GM18502 (cell line): ENCODE results near the gene LRRC8D.

ENCODE experiments used
- ATAC-seq: cut with Tn5 transposase; IDR thresholded peaks from one replicate; pipeline ENCODE4 v1.9.1; 2021; ENCODE audit warnings: mild to moderate bottlenecking; ENCODE audit not compliant: unreplicated experiment, poor library complexity

The LRRC8D gene

DNA sequence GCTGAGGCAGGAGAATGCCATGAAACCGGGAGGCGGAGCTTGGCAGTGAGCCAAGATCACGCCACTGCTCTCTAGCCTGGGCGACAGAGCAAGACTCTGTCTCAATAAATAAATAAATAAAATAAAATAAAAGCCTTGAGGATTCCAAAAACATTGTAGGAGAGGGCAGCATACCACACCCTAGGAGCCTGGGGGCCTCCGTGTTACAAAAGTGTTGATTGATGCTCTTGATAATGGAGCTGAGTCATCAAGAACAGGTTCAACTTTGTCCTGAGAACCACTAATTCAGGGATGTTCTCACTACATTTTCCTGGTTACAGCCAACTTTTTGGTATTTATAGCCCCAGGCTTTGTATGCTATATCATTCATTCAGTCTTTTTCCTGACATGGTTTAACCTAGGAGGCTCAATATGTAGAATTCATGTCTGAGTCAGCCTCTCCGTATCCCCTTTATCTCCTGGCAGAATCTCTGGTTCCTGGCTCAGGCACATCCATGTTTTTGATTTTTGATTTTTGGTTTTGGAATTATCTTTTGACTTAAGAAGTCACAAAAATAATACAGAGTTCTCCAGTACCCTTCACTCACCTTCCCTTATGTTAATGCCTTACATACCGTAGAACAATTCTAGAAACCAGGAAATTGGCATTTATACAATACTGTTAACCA lies 69.4 kb downstream of the LRRC8D start:
- no peak for ATAC-seq

DNA sequence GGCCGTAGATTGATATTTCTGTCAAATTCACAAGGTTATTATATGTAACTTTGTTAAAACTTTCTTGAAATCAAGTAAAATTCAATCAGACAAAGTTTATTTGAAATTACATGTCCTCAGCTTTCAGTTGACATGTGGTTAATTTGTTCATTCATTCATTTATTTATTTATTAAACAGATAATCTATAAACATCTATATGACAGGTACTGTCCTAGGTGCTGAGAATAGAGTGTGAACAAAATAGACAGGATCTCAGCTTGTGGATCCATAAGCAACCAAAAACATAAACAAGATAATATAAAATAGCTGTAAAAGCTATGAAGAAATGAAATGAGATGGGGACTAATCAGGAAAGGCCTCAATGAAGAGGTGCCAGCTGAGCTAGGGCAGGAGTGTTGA lies 72.0 kb downstream of the LRRC8D start:
- ATAC-seq = no peak

DNA sequence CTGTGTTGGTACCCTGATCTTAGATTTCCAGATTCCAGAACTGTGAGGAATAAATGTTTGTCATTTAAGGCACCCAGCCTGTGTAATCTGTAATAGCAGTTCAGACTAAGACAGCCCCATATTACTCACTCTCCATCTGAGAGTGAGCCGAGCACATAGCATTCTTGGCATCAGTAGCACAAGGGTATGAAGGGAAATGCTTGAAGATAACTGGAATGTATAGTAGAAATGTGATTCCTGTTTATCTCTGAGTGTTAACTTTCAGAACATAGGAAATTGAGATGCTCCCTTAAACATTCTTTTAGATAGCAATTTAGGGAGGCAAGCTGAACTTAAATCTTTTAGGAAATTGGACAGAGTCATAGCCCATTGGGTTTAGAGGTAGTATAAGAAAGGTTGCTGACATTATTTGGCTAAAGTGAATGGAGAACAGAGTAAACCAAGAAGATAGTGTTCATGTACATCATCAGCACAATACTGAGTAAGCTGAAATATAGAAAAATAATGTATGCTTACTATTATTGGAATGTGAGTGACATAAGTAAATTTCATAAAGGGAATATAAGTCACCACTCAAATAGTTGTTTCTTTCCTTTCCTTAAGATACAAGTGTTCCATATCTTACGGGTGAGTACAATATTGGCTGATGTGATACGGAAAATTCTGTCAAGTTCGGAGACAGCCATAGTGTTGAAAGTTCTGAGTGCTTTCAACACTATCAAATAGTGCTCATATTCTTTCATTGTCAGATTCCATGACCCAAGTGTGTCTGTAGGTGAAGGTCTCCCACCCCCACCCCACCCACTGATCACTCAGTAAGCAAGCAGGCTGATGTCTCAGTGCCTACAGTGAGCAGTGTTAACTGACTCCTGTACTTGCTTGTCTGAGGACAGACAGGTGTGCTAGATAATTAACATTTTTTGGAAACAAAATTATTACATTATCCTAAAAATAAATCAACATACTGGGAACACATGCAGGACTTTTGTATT lies 73.7 kb downstream of the LRRC8D start:
- no peak for ATAC-seq

DNA sequence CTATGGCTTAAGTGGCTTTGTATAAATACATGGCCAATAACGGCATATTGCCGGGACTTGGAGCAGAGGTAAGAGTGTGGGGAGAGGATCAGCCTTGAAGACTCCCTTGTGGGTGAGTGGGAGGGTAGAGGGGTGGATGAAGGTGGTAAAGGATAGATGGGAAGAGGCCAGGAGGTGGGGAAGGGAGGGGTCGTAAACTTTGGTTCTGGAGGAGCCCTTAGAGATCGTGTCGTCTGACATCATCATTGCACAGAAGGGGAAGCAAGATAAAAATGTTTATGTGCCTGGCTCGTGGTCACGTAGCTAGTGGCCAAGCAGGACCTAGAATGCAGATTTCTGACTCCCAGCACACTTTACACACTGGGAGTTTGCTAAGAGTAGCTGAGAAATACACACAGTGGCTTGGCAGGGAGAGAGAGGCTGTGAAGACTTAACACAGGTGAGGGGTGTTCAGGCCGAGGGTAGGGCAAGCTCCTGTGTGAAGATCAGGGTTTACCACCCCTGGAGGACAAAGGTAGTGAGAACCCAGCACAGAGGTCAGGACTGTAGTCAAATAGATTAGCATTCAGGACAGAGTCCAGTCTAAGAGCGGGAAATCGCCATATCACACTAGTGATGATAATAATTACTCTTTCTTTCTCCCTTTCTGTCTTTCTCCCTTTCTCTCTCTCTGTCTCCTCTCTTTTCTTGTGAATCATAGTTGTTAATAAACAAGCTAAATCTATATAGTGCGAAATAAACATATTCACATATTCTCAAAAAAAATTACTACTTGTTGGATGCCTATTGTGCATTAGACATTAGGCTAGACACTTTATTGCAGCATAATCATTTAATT lies 75.5 kb downstream of the LRRC8D start:
- ATAC-seq = no peak

DNA sequence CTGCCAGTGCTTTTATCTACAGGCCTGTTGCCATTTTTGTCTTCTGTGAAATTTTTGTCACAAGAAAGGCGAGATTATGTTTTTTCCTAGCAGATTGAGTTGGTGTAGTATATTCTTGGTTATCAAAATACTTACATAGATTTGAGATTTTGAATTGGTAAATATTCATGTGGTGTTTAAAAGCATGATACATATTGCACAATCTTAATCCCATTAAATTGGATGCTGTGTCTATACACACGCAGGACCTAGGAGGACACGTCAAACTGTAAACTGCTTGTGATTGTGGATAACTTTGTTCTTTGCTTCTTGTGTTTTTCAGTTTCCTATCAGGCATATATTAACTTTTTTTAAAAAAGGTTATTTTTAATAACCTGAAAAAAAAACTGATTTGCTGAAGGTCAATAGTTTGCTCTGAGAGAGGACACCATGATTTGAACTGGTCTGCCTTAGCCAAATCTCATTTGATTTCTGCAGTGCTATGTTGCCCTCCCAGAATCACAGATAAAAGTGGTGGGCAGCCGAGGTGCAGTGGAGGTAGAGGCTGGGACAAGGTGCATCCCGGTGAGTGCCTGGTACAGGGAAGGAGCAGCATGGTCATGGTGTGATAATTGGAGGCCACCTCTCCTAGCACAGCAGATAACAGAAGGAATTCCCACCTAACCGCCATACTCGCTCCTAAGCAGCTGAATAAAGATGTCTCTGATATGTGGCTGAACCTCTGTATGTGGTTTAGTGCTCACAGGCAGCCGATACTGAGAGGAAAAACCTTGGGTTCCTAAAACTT lies 76.7 kb downstream of the LRRC8D start:
- no peak for ATAC-seq

DNA sequence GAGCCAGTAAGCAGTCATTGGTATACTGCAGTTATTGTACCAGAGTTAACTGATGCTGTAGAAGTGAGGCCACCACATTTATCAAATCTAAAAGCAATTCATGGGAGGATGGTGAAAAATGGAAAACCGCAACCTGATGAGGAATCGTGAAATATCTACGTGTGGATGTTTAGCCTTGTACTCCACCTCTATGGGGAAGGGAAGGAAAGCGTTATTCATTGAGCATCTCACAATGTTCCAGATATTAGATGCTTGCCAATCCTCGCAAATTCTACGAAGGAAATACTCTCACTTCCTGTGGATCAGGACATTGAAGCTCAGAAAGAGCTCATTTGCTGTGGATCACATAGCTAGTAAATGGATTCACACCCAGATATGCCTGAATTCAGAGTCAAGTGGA lies 77.3 kb downstream of the LRRC8D start:
- ATAC-seq = no peak

DNA sequence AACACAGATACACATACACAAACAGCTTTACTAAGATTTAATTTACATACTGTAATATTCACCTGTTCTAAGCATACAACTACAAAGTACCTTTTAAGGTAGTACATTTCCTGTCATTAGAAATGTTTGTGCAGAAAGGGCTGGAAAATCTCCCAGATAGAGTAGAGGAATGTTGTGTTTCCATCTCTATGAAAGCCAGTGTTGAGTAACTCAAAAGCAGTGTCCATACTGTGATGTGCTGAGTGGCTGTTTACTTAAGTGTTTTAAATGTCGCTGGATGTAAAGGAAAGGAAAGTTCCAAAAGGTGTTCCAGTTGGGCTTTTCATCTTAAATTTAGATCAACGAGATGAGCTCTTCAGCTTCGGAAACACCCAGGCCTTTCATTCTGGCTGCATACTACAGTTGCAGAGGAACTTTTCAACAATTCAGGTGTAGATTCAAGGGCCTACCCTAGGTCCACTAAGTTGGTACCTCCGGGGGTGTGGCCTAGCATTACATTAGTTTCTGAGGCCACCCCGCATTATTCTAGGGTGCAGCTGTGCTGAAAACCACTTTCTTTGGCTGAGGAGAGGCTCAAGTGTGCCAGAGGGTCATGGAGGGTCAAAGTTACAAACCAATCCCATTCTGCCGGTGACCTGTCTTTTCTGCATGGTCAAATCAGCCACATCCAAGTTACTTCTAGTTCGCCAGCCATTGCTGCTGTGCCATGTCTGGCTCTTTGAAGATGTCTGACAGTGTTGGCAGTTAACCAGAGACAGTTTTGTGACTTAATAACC lies 78.1 kb downstream of the LRRC8D start:
- no peak for ATAC-seq

DNA sequence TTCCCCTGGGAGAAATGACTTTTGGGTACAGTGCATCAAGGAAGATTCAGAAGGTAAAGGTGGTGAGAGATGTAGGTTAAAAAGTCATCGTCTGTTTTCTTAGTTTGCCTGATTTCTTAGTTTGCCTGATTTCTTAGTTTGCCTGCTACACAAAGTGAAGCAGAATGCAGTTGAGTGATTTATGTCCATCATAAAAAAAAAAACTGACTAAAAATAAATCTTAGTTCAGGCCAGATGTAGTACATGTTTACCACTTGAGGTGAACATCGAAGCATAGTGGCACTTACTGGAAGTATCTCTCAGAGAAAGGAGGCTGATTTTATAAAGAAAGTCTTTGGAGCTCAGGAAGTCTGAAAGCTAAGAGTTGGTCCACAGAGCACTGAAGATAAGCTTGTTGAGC lies 79.5 kb downstream of the LRRC8D start:
- no peak for ATAC-seq

DNA sequence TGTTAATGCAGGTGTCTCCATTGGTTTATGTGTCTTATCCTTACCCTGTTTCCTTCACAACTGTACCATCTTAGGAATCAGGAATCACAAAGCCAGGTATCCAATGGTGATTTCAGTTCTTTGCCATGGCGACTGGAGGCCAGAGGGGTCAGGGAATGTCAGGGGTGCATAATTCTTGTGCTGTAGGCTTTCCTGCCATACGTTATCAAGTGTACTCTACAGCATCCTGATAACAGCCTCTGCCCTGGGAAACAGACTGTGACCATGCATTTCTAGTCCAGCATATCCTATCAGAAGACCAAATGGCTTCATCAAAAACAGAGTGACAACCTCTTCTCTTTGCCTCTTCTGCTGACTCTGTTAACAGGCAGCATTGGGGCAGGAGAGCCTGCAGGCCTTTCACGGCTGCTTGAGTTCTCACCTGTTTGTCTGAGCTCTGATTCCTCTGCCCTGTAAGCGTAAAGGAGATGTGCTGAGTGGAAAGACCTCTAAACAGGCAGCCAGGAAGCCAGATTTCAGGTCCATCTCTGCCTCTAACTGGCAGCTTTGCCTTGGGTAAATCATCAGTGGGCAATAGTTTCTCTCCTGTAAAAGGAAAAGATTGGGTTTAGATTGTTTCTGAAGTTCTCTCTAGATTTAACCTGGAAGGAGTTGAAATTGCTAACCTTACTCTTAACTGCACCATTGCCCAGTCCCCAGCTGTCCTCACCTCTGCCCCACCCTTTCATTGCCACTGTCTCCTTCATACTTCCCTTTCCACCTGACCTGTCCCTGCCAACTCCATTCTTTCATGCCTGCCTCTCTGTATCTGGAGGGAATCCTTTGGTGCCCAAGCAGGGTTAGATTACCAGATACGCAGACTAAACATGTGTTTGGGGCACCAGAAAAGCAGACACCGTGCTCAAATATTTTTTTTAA lies 80.2 kb downstream of the LRRC8D start:
- ATAC-seq = no peak

DNA sequence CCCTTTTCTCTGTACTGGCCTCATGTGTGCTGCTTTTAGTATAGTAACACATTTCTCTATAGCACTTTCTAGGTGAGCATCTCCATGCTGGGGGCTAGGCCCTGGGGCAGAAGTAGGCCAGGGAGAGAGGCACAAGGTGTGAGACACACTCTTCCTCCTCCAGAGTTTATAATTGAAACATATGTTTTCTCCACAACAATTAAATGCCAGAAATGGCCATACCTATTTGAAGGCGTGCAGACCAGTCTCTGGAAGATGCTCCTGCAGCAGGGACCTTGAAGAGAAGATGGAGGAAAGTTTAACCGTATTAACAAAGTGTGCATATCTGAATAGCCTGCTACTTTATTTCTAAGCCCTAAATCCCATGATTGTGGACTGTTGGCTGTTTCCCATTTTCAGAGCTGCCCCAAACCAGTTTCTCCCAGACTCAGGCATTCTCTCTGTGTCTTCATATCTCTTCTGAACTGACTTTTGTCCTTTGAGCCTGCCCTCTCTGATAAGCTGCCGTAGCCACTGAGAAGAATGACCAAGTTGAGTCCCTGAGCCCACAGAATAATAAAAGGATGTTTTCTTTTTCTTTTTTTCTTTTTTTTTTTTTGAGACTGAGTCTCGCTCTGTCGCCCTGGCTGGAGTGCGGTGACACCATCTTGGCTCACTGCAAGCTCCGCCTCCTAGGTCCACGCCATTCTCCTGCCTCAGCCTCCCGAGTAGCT lies 81.3 kb downstream of the LRRC8D start:
- no peak for ATAC-seq

DNA sequence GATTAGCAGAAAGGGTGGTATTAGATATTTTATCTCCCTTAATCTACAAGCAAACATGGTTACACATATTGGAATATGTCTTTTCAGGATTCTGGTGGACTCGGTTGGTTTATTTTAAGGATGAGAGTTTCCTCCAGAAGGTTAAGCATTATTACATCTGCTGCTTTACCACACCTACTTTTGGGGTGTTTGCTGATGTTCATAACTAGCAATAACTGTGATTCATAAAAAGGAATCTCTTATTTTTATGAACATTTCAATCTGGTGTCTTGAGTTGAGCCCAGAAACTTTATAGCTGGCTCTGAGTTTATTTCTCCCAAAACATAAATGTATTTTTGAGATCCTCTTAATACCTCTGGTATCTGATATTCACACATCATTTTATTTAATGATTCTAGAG lies 82.7 kb downstream of the LRRC8D start:
- ATAC-seq = no peak

DNA sequence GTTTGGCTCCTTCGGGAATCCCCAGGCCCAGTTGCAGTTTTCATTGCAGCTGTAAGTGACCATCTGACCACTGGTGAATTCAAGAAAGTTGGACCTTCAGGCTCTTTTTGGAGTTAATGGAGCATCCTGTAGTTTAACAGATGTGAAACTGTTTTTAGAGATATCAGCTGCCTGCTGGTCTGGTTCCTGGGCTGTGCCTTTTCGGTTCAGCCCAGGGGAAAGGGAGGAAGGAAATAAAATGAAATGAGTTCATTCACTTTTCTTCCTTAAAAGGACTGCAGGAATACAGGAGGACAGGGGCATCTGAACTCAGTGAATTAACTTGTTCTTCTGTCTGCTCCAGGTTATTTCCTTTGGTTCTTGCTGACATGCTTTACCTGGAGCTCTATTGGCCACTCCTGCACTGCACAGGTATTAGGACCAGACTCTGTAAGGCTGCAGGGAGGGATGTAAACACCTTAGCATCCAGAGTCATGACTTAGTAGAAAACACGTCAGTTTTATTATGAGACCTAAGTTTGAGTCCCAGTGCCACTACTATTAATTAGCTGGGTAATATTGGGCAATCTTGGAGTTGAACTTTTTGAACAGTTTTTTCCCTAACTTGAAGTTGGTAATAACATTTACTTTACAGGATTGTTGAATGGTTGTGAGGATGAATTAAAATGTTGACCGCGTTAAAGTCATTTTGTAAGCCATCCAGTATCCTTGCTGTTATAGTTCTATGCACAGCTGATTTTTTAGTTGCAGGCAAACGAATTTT lies 83.6 kb downstream of the LRRC8D start:
- ATAC-seq = no peak

DNA sequence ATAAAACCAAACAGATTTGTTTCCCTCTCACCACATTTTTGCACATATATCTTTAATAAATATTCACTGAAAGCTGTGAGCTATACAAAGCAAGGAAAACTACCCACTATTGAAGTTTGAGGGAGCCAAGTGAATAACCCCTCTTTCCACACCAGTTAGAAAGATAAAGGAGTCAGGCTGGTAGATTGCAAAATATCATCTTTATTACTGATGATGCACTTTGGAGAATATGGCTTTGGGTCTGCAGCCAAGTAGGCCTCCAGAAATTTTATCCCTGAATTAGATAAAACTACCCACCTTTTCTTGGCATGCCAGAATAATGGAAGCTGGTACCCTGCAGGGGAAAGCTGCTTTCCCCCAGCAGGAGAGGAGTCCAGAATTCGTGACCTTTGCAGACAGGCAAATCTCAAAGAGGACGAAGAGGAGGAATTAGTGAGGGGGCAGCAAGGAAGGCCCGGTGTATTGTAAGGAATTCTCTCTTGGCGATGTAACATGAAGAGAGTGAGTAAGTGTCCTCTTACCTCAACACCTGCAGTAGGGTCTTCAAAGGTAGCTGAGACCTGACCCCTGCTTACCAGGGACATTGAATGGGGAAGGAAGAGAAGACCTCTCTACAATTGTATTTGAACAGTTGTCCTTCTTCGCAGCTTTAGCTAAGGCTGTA lies 84.7 kb downstream of the LRRC8D start:
- no peak for ATAC-seq

DNA sequence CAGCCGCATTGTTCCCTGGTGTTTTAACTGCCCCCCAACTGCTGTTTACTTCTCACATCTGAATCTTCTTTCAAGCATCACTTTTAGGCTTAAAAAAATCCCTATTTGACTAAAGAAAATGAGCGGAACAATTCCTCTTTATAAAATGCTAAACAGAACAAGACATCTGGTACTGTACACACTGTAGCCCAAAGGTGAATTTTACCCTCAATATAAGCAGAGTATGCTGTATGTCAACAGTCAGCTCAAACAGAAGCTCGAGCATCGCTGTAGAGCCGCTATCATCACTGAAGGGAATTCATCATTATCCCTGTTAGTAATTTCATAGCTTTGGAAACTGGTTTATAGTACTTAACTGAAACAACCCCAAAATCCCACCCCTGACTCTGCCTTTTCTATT lies 85.3 kb downstream of the LRRC8D start:
- no peak for ATAC-seq

DNA sequence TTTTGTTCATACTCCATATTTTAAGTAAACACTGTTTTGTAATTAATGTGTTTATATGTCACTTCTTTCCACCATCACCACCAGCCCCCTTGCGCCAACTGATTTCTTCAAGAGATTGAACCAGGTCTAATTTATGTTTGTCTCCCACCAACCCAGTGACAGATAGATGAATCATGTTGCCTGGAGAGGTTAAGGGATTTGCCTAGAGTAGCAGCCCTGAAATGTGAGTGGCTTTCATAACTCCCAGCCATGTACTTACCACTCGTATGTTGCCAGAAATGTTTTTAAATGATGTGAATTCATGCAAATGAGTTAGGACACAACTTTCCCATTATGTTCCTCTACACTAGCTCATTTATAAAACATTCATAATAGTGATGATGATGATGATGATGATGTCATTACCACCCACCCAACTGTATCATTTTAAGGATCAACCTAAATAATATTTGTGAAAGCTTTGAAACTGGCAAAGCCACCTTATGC lies 86.9 kb downstream of the LRRC8D start:
- ATAC-seq = no peak

DNA sequence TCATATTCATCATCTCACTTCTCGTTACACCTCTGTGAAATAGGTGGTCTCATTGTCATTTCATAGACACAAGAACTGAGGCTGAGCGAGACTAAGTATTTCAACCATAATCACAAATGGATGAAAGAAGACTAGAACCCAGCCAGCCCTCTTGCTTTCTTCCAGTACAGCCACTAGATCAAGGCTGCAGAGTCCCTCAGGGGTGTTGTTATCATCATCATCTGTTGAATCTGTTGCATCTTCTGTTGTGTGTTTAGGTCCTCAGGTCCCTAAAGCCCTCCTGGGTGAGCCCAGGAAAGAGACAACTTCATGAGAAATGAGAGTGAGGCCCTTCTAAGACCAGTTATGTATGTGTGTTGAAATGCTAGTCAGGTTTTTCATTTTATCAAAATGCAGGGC lies 87.4 kb downstream of the LRRC8D start:
- no peak for ATAC-seq
